GM10266 (cell line): ENCODE results near the gene ARID1A.

Experiments used
- DNase-seq: peaks from one replicate; pipeline ENCODE4 v3.0.0; 2012; ENCODE audit errors: extremely low spot score
- CTCF ChIP-seq: IDR thresholded peaks from 2 replicates; pipeline ENCODE4 v1.5.1; 2012; ENCODE audit warnings: mild to moderate bottlenecking, low read depth; ENCODE audit not compliant: control insufficient read depth, insufficient read depth; ENCODE audit errors: missing control alignments

ARID1A gene

GRCh38 chr1:26827106-26827604, 131.3 kb downstream of the ARID1A start:
- no peak for DNase-seq
- no peak for TF ChIP-seq CTCF

GRCh38 chr1:26827663-26828062, 131.8 kb downstream of the ARID1A start:
- no peak for TF ChIP-seq CTCF
- no peak for DNase-seq

GRCh38 chr1:26828411-26828991, 132.7 kb downstream of the ARID1A start:
- no peak for TF ChIP-seq CTCF
- DNase-seq = peak; percentile 31

- no peak for TF ChIP-seq CTCF
- no peak for DNase-seq
These were observed 133.5 kb downstream of the ARID1A start for GRCh38 chr1:26829184-26829911.

GRCh38 chr1:26831059-26831458, 135.2 kb downstream of the ARID1A start:
- DNase-seq = no peak
- TF ChIP-seq CTCF = no peak
